Stimulated activated CD4-positive, alpha-beta T cell treated with anti-CD3 and anti-CD28 coated beads, Interleukin-1b, Interleukin-23, amount 100 ng/mL, for 24 hours (primary cell): Measurements from ENCODE around the gene SLC8A1.

ENCODE experiments used
- DNase-seq, 4 experiments: peaks; one replicate each; pipeline ENCODE4 v3.0.0-alpha.2; 2020; ENCODE audit warnings: low read depth in 4 of 4, low spot score in 1 of 4

SLC8A1 gene

DNA sequence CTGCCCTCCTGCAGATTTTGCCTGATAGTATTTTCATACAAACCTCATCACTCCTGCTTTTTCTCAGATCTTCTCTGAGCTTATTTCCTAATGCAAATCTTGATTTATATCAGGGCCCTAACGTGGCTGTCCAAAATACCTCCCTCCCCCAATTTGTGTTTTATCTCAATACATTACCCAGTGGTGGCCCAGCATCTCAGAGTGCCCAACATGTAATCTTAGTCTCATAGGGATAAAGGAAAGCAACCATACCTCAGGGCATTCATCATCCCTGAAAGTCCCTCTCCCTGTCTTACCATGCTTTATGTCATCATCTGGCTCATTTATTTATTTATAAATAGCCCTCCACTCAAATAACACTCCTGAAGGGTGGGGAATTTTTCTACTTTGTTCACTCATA lies 135.3 kb downstream of the SLC8A1 start:
- DNase-seq = no peak

- no peak for DNase-seq
These were observed 136.2 kb downstream of the SLC8A1 start for GRCh38 chr2:40315683-40316082.

GRCh38 chr2:40311026-40311425 lies 140.9 kb downstream of the SLC8A1 start:
- no peak for DNase-seq

- DNase-seq = no peak
These were observed 141.6 kb downstream of the SLC8A1 start for GRCh38 chr2:40310303-40310702.

GRCh38 chr2:40304340-40304739 lies 147.6 kb downstream of the SLC8A1 start:
- DNase-seq = no peak

DNA sequence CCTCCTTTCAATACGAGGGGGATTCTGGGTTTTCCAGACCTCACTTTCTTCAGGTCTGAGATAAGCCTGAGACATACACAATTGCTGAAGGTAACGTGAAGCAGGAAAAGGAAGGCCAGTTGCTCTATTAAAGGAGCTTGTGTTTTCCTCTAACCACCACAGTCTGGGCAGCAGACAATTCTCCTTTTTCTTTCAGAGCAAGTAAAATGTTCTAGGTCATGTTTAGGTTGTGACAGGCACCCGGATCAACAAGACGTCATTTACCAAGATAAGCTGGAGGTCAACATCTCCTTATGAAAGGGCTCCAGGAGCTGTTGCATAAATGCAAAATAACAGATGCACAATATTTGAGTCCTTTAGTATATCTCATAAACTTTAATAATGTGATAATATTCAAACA lies 148.1 kb downstream of the SLC8A1 start:
- DNase-seq = no peak

DNA sequence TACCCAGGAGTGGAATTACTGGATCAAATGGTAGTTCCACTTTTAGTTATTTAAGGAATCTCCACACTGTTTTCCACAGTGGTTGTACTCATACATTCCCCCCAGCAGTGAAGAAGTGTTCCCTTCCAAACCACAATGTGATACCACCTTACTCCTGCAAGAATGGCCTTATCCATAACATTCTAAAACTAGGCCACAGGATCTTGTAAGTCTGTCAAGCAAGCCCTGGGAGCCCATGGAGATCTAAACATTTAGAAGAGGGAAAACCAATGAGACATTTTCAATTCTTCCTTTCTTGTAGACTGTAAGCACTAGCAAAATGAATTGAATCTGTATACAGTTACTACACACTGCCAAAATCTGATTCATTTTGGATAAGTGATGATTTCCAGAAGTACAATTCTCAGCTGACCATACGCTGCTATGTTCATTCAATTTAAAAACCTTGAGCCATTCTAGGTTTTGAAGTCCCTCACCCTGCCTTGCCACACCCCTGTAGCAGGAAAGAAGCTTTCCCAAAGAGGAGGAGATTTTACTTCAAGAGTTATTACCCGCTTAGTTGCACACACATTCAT lies 149.1 kb downstream of the SLC8A1 start:
- no peak for DNase-seq

DNA sequence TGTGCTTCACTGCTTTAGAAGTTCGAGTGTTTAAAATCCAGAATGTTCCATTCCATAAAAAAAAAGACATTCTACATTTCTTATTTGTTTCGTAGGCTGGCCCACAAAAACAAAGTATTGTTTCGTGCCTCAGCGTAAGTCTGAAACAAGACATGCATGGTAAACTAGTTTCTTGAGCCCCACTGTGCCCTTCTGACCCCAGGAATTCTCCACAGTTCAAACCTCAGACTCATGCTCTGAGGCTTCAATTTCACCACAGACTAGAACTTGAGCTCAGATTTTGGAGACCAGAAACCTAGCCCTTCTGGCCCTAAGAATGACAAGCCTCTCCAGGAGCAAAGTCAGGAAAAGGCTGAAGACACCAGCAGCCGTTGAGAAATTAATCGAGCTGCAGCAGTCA lies 151.5 kb downstream of the SLC8A1 start:
- no peak for DNase-seq

DNA sequence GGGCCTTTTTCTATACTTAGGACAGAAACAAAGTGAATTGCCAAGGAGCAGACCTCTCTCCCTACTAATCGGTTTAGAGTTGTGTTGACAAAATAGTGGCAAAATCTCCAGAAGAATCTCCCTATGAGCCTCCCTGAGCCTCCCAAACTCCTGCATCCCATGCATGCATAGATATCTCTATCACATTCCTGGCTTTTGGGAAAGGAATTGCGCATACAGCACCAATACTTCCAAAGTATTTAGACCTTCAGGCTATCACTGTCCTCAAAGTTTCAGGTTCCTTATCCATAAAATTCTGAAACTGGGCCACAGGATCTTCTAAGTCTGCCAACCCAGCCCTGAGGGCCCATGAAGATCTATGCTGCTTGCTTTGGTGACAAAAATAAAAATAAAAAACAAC lies 152.1 kb downstream of the SLC8A1 start:
- DNase-seq = no peak

- no peak for DNase-seq
These were observed 152.7 kb downstream of the SLC8A1 start for GRCh38 chr2:40299173-40299572.

GRCh38 chr2:40298026-40298425 lies 153.9 kb downstream of the SLC8A1 start:
- no peak for DNase-seq

- no peak for DNase-seq
These were observed 159.6 kb downstream of the SLC8A1 start for GRCh38 chr2:40292291-40292690.

DNA sequence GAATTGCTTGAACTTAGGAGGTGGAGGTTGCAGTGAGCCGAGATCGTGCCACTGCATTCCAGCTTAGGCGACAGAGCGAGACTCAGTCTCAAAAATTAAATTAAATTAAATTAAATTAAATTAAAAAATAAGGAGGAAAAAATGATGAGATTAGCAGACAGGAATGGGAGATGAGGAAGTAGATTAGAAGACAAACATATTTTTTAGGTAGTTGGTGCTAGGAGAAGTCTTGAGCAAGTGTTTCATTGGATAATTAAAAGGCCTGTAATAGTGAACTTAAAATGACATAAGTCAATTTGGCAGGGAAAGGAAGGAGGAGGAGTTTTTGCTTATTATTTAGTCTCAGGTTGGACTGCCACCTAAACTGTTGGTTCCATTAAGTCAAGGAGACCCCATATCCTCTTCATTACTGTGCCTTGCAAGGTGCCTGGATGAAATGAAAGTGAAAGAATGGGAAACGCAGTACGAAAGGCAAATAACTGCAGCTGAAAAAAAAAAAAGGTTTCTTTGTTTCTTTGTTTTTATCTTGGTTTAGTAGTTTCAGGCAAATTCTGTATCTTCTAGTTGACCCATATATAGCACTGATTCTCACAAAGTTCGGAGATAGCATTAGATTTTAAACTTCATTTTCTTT lies 162.0 kb downstream of the SLC8A1 start:
- no peak for DNase-seq

DNA sequence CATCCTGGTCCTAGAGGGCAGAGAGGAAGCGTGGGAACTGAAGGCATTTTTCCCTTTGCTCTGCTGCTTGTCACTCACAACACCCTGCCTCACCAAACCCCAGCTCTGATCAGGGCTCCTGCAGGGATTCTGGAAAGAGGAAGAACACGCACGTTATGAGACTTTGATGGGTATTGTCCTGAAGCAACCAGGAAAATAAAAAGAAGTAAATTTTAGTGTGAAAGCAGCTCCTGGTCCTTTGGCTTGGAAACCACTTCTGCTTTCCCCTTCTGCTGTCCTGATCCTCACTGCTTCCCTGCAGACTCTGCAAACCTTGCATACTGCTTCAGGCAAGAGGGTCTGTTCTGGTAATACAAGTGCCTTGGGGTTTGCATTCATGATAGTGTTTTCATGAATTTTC lies 164.1 kb downstream of the SLC8A1 start:
- DNase-seq = no peak

GRCh38 chr2:40287195-40287594 lies 164.7 kb downstream of the SLC8A1 start:
- DNase-seq = no peak

GRCh38 chr2:40286721-40287120 lies 165.2 kb downstream of the SLC8A1 start:
- DNase-seq = no peak

- no peak for DNase-seq
These were observed 166.5 kb downstream of the SLC8A1 start for GRCh38 chr2:40285391-40285790.

DNA sequence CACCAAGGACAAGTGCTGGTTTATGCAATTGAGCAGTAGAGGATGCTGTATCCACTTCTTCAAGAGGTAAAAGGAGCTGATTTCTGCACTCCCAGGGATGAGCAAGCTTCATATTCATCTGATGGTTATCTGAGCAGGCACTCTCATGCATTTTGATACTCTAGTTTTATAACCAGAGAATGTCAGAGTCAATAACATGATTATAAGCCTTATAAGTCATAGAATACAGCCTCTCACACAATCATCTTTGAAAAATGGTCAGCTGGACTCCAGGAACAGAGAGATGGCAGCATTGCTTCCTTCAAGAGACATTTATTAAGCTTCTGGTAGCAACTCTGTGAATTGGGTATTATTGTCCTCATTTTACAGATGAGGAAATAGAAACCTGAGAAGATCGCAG lies 167.1 kb downstream of the SLC8A1 start:
- no peak for DNase-seq

GRCh38 chr2:40283111-40283909 lies 168.6 kb downstream of the SLC8A1 start:
- no peak for DNase-seq

- no peak for DNase-seq
These were observed 169.5 kb downstream of the SLC8A1 start for GRCh38 chr2:40282428-40282827.

DNA sequence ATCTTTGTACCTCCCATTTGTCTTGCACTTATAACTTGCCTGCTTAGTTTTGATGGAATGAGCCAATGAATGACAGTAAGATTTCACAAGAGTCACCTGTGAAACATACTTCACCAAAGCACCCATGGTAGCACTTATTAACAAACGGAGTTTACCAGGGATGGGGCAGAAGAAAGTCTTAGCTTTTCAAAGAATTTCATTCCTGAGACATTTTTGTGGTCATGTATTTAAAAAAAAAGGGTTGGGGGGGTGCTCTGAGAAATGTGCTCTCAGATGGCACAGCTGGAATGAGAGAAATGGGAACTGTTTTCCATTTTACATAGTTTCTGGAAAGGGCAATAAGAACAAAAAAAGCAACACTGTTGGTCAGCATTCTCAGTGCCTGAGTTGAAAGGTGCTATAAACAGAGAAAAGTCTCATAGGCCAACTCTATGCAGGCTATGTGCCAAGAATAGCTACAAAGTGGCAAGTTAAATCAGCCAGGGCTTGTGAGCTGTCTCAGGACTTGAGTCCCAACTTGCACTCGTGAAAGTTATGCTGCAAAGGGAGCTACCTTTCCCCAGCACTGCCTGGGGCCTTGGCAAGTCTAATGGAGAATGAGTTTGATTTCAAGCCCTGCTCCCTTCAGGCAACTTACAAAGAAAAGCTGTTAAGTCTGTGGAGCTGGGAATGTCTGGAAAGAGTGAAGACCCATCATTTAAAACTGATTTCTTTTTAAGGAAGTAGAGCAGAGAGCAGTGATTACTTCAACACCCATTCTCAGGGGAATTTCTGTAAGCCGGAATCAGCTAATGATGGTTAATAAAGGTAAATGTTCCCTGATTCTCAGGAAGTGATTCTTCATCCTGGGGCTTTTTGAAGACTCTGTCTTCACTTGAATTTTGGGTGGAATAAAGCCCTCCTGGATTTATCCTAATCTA lies 170.6 kb downstream of the SLC8A1 start:
- no peak for DNase-seq
